ENCODE data around the gene GRM3.

GRCh38 chr7:86665669-86666068, 22.0 kb downstream of the GRM3 start:
- TF ChIP-seq, protein P1, sequence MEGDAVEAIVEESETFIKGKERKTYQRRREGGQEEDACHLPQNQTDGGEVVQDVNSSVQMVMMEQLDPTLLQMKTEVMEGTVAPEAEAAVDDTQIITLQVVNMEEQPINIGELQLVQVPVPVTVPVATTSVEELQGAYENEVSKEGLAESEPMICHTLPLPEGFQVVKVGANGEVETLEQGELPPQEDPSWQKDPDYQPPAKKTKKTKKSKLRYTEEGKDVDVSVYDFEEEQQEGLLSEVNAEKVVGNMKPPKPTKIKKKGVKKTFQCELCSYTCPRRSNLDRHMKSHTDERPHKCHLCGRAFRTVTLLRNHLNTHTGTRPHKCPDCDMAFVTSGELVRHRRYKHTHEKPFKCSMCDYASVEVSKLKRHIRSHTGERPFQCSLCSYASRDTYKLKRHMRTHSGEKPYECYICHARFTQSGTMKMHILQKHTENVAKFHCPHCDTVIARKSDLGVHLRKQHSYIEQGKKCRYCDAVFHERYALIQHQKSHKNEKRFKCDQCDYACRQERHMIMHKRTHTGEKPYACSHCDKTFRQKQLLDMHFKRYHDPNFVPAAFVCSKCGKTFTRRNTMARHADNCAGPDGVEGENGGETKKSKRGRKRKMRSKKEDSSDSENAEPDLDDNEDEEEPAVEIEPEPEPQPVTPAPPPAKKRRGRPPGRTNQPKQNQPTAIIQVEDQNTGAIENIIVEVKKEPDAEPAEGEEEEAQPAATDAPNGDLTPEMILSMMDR (IDR thresholded peaks at IDR 0.05) = no peak
- TF ChIP-seq POLR2A (IDR thresholded peaks at IDR 0.05) = no peak
